ENCODE data around the gene PXK.

PXK gene

GRCh38 chr3:58392181-58392580, 59.5 kb downstream of the PXK start:
- no peak overlapping the region for H3K4me3 ChIP-seq (ENCODE audit: low read depth, low read length)
- no peak for TF ChIP-seq POLR2A (IDR thresholded peaks at IDR 0.05; ENCODE audit: extremely low read depth, insufficient read length)
- no peak for TF ChIP-seq CTCF (IDR thresholded peaks at IDR 0.05; ENCODE audit: low read depth, low read length)
- TF ChIP-seq, protein P1, sequence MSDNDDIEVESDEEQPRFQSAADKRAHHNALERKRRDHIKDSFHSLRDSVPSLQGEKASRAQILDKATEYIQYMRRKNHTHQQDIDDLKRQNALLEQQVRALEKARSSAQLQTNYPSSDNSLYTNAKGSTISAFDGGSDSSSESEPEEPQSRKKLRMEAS (IDR thresholded peaks at IDR 0.05; ENCODE audit: low read depth, low read length) = no peak
- TF ChIP-seq MYC (IDR thresholded peaks at IDR 0.05; ENCODE audit: low read depth, low read length) = no peak
- DNase-seq (ENCODE audit: low read depth) = no peak

DNA sequence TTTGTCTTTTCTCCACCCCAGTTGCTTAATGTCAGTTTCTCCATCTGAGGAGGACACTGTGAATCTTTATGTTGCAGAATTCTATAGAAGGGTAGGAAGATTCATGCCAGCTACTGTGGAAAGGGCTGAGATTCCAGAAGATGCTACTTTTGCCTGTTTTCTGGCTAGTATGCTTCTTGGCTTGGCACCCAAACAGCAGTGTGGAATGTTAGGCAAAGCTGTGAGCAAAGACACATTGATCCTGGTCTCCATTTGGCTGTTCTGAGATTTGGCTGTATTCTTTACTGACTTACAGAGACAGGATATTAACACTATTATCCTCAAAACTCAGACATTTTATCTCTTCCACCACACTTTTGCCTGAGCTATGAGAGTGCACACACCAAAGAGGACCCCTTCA, 61.6 kb downstream of the PXK start:
- no peak overlapping the region for H3K4me3 ChIP-seq (ENCODE audit: low read depth, low read length)
- DNase-seq (ENCODE audit: low read depth) = no peak

GRCh38 chr3:58398669-58399333, 66.1 kb downstream of the PXK start:
- no peak overlapping the region for H3K4me3 ChIP-seq (ENCODE audit: low read depth, low read length)
- TF ChIP-seq, protein P1 (IDR thresholded peaks at IDR 0.05; ENCODE audit: low read depth, low read length) = no peak
- TF ChIP-seq POLR2A (IDR thresholded peaks at IDR 0.05; ENCODE audit: extremely low read depth, insufficient read length) (no peak), MYC (IDR thresholded peaks at IDR 0.05; ENCODE audit: low read depth, low read length) (no peak), CTCF (IDR thresholded peaks at IDR 0.05; ENCODE audit: low read depth, low read length) (no peak)
- DNase-seq (ENCODE audit: low read depth) = no peak

More for the DNA sequence above, 61.6 kb downstream of the PXK start:
- no peak for TF ChIP-seq CTCF (IDR thresholded peaks at IDR 0.05; ENCODE audit: low read depth, low read length)
- no peak for TF ChIP-seq MYC (IDR thresholded peaks at IDR 0.05; ENCODE audit: low read depth, low read length)
- no peak for TF ChIP-seq POLR2A (IDR thresholded peaks at IDR 0.05; ENCODE audit: extremely low read depth, insufficient read length)
- TF ChIP-seq, protein P1 (IDR thresholded peaks at IDR 0.05; ENCODE audit: low read depth, low read length) = no peak

DNA sequence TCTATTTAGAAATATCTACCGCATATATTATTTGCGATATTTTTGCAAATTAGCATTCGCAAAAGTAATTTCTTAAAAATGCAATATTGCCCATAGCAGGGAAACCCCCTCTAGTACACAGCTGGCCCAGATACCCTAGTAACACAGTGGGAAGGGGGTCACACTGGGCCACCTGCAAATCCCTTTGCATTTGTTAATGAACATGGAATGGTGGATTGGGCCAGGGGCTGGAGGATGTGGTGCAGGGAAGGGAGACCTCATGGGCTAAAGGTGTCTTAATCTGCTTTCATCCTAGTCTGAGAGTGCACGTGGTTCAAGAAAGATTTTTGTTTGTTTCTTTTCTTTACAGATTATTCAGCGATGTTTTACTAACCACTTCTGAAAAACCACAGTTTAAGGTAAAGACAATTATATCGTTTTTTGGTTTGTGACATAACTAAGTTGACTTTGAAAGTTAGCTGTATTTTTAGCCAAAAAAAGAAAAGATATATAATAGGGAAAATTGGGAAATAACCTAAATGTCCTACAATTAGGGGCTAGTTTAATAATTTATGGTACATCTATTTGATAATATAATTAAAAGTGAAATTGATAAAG, 70.9 kb downstream of the PXK start:
- DNase-seq (ENCODE audit: low read depth) = no peak
- TF ChIP-seq MYC (IDR thresholded peaks at IDR 0.05; ENCODE audit: low read depth, low read length) (no peak), CTCF (IDR thresholded peaks at IDR 0.05; ENCODE audit: low read depth, low read length) (no peak), POLR2A (IDR thresholded peaks at IDR 0.05; ENCODE audit: extremely low read depth, insufficient read length) (no peak)
- TF ChIP-seq, protein P1 (IDR thresholded peaks at IDR 0.05; ENCODE audit: low read depth, low read length) = no peak
- no peak overlapping the region for H3K4me3 ChIP-seq (ENCODE audit: low read depth, low read length)

- TF ChIP-seq POLR2A (IDR thresholded peaks at IDR 0.05; ENCODE audit: extremely low read depth, insufficient read length) (no peak), CTCF (IDR thresholded peaks at IDR 0.05; ENCODE audit: low read depth, low read length) (no peak), MYC (IDR thresholded peaks at IDR 0.05; ENCODE audit: low read depth, low read length) (no peak)
- TF ChIP-seq, protein P1 (IDR thresholded peaks at IDR 0.05; ENCODE audit: low read depth, low read length) = no peak
- no peak for DNase-seq (ENCODE audit: low read depth)
Measured at GRCh38 chr3:58404396-58404795, 71.7 kb downstream of the PXK start.

More at GRCh38 chr3:58404396-58404795, 71.7 kb downstream of the PXK start:
- no peak overlapping the region for H3K4me3 ChIP-seq (ENCODE audit: low read depth, low read length)
